Measurements from ENCODE around the gene PCNX1. TPM values are rescaled to one million over a fixed set of nuclear protein-coding genes. Genes with fewer than 3 reads are reported as not detected.

PCNX1 gene
- total RNA-seq, 1 experiment from 2014 or later, result 32.7 TPM

- Histone ChIP-seq H3K4me1 (no peaks in the 10 kb centered on the region), H3K36me3 (peaks cover 14% of the 10 kb centered on the region; the same call in 1 of the 2 replicates), H3K4me3 (no peak overlapping the region), H3K9me3 (replicated peaks) (no peaks in the 10 kb centered on the region), H3K27ac (no peak overlapping the region), H3K27me3 (no peaks in the 10 kb centered on the region)
- no peak for DNase-seq
These were observed 201.3 kb downstream of the PCNX1 start for GRCh38 chr14:71108398-71109119.

- DNase-seq, result no peak
- no peaks in the 10 kb centered on the region for H3K4me1 ChIP-seq
- no peaks in the 10 kb centered on the region for H3K27me3 ChIP-seq
- H3K4me3 ChIP-seq, result no peak overlapping the region
- H3K36me3 ChIP-seq, result peaks cover 6% of the 10 kb centered on the region; the same call in 1 of the 2 replicates
- no peaks in the 10 kb centered on the region for H3K9me3 ChIP-seq (replicated peaks)
- no peak overlapping the region for H3K27ac ChIP-seq
These were observed 206.1 kb downstream of the PCNX1 start for GRCh38 chr14:71113376-71113775.

GRCh38 chr14:71114565-71114964 lies 207.3 kb downstream of the PCNX1 start:
- H3K9me3 ChIP-seq (replicated peaks), result no peaks in the 10 kb centered on the region
- H3K36me3 ChIP-seq, result peaks cover 2% of the 10 kb centered on the region; the same call in 1 of the 2 replicates
- no peaks in the 10 kb centered on the region for H3K4me1 ChIP-seq
- H3K4me3 ChIP-seq, result no peak overlapping the region
- DNase-seq, result no peak
- no peaks in the 10 kb centered on the region for H3K27me3 ChIP-seq
- no peak overlapping the region for H3K27ac ChIP-seq

DNA sequence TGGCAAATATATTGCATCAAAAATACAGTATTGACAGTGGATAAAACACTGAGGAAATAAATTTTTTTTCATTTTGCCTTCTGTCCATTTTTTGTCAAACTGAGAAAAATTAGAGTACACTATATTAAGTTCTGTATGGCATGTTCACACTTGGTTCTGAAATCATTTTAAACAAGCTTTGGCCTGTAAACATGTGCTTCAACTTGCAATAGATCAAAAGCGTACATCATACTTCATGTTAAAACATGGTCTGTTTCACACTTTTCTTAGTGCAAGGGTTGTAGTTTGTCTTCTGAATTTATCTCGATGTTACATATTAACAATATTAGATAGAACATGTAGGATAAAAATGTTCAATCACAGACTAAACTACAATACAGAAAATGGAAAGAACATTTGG lies 208.0 kb downstream of the PCNX1 start:
- H3K4me1 ChIP-seq, result no peaks in the 10 kb centered on the region
- H3K27me3 ChIP-seq, result no peaks in the 10 kb centered on the region
- peaks cover 2% of the 10 kb centered on the region; the same call in 1 of the 2 replicates for H3K36me3 ChIP-seq
- no peak overlapping the region for H3K4me3 ChIP-seq
- no peak overlapping the region for H3K27ac ChIP-seq
- no peaks in the 10 kb centered on the region for H3K9me3 ChIP-seq (replicated peaks)
- no peak for DNase-seq

GRCh38 chr14:71115821-71116567 lies 208.7 kb downstream of the PCNX1 start:
- Histone ChIP-seq H3K9me3 (replicated peaks) (no peaks in the 10 kb centered on the region), H3K27me3 (no peaks in the 10 kb centered on the region), H3K4me1 (no peaks in the 10 kb centered on the region), H3K36me3 (peaks cover 2% of the 10 kb centered on the region; the same call in 1 of the 2 replicates), H3K27ac (no peak overlapping the region), H3K4me3 (no peak overlapping the region)
- DNase-seq, result no peak

- H3K27me3 ChIP-seq, result no peaks in the 10 kb centered on the region
- no peaks in the 10 kb centered on the region for H3K9me3 ChIP-seq (replicated peaks)
- H3K4me3 ChIP-seq, result no peak overlapping the region
- no peaks in the 10 kb centered on the region for H3K4me1 ChIP-seq
- peaks cover 2% of the 10 kb centered on the region; the same call in 1 of the 2 replicates for H3K36me3 ChIP-seq
- DNase-seq, result no peak
- no peak overlapping the region for H3K27ac ChIP-seq
These were observed 209.4 kb downstream of the PCNX1 start for GRCh38 chr14:71116568-71117122.

DNA sequence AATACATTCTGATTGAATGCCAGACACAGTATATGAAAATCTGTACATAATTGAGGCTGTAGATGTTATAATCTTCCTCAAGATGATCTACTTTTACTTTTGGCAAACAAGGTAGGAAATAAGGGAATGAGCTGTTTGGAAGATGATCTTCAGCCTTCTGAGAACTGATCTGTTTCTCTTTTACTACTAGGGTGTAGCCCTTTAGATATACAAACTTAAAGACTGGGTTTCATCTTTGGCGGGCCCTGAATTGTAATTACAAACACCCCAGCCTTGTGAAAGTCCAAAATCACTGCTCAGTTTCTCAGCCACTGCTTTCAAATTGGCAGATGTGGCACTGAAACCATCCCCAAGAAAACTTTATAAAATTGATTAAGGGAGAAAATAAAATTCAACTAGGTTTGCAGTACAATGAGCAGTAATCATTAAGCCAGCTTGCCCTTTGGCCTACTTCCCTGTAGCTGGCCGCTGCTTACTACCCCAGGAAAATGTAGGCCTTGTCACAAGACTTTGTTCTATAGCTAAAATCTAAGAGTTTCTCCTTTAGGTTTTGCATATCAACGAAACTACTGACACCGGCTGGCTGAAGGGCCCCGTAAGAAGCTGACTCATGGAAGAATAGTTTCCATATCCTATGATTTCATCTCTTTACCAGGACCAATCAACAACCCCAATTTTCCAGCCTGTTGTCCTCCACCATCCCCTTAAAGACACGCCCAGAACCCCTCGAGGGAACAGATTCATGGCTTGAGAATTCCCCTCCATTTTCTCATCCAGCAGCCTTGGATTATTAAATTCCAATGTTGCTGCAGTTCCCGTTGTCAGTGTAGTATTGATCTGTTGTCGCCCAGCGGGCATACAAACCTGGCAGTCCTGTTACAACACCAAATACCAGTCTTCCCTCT lies 210.8 kb downstream of the PCNX1 start:
- no peaks in the 10 kb centered on the region for H3K4me1 ChIP-seq
- no peaks in the 10 kb centered on the region for H3K9me3 ChIP-seq (replicated peaks)
- no peak overlapping the region for H3K27ac ChIP-seq
- H3K4me3 ChIP-seq, result no peak overlapping the region
- H3K27me3 ChIP-seq, result no peaks in the 10 kb centered on the region
- no peak for DNase-seq
- peaks cover 2% of the 10 kb centered on the region; the same call in 1 of the 2 replicates for H3K36me3 ChIP-seq

DNA sequence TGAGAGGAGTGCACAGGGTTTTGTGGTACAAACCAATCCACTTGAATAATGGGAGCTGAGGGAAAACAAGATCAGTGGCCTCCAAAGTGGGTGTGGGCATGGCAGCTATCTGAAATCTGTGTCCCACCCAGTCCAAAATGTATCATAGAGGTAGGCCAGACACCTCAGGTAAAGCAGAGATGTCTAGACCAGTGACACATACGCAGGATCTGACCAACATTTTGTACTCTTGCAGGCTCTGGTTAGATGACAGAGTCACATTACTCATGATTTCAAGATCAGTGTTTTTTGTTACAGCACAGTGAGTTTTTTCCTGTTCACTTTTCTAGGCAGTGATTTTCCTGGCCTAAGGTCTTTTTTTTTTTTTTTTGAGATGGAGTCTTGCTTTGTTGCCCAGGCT lies 211.8 kb downstream of the PCNX1 start:
- Histone ChIP-seq H3K36me3 (peaks cover 2% of the 10 kb centered on the region; the same call in 1 of the 2 replicates), H3K4me3 (no peak overlapping the region), H3K4me1 (no peaks in the 10 kb centered on the region), H3K27me3 (no peaks in the 10 kb centered on the region), H3K9me3 (replicated peaks) (no peaks in the 10 kb centered on the region), H3K27ac (no peak overlapping the region)
- DNase-seq, result no peak

GRCh38 chr14:71119832-71120231 lies 212.6 kb downstream of the PCNX1 start:
- Histone ChIP-seq H3K4me1 (no peaks in the 10 kb centered on the region), H3K9me3 (replicated peaks) (no peaks in the 10 kb centered on the region), H3K36me3 (peaks cover 2% of the 10 kb centered on the region; the same call in 1 of the 2 replicates), H3K4me3 (no peak overlapping the region), H3K27ac (no peak overlapping the region), H3K27me3 (no peaks in the 10 kb centered on the region)
- no peak for DNase-seq

GRCh38 chr14:71121001-71121400 lies 213.7 kb downstream of the PCNX1 start:
- Histone ChIP-seq H3K4me1 (no peaks in the 10 kb centered on the region), H3K9me3 (replicated peaks) (no peaks in the 10 kb centered on the region), H3K36me3 (no peaks in the 10 kb centered on the region; the same call in 1 of the 2 replicates), H3K27ac (no peak overlapping the region), H3K27me3 (no peaks in the 10 kb centered on the region), H3K4me3 (no peak overlapping the region)
- no peak for DNase-seq

- no peaks in the 10 kb centered on the region; the same call in 1 of the 2 replicates for H3K36me3 ChIP-seq
- no peaks in the 10 kb centered on the region for H3K4me1 ChIP-seq
- H3K4me3 ChIP-seq, result no peak overlapping the region
- no peak overlapping the region for H3K27ac ChIP-seq
- no peak for DNase-seq
- H3K9me3 ChIP-seq (replicated peaks), result no peaks in the 10 kb centered on the region
- no peaks in the 10 kb centered on the region for H3K27me3 ChIP-seq
These were observed 214.5 kb downstream of the PCNX1 start for GRCh38 chr14:71121711-71122110.

- Histone ChIP-seq H3K4me3 (no peak overlapping the region), H3K36me3 (no peaks in the 10 kb centered on the region; the same call in 1 of the 2 replicates), H3K27ac (no peak overlapping the region)
These were observed 215.8 kb downstream of the PCNX1 start for GRCh38 chr14:71122866-71123565.

GRCh38 chr14:71123579-71124135 lies 216.4 kb downstream of the PCNX1 start:
- Histone ChIP-seq H3K36me3 (no peaks in the 10 kb centered on the region), H3K9me3 (replicated peaks) (no peaks in the 10 kb centered on the region), H3K27ac (no peak overlapping the region), H3K4me1 (no peaks in the 10 kb centered on the region), H3K27me3 (no peaks in the 10 kb centered on the region), H3K4me3 (no peak overlapping the region)
- DNase-seq, result no peak

More at GRCh38 chr14:71122866-71123565, 215.8 kb downstream of the PCNX1 start:
- Histone ChIP-seq H3K27me3 (no peaks in the 10 kb centered on the region), H3K4me1 (no peaks in the 10 kb centered on the region), H3K9me3 (replicated peaks) (no peaks in the 10 kb centered on the region)
- DNase-seq, result no peak
